Stimulated activated CD8-positive, alpha-beta memory T cell treated with anti-CD3 and anti-CD28 coated beads, Interleukin-4, amount 100 ng/mL, for 4 hours (primary cell): Measurements from ENCODE around the gene EBP.

Source experiments
- DNase-seq, 2 donors: peaks; one replicate each; pipeline ENCODE4 v3.0.0-alpha.2; 2020; ENCODE audit warnings: low read depth in 2 of 2, low spot score in 1 of 2

The EBP gene

GRCh38 chrX:48574270-48575266, 53.0 kb downstream of the EBP start, which contains the start of gene RBM3:
Gene RBM3, plus strand, starts transcription at chrX:48574484. Its CDS starts 697 bp downstream, at chrX:48575181.
- DNase-seq, result peak; percentile 80 to 86

- DNase-seq, result no peak
Measured at GRCh38 chrX:48575642-48576041, 54.0 kb downstream of the EBP start.

- DNase-seq, result no peak
Measured at GRCh38 chrX:48576108-48576507, 54.5 kb downstream of the EBP start.
